Activated CD8-positive, alpha-beta memory T cell treated with anti-CD3 and anti-CD28 coated beads, Interleukin-2, amount 50 U/mL, for 24 hours (primary cell): ENCODE measurements around the gene USO1.
"Not testable (repeated sequence)": the region's sequence is repeated elsewhere in the genome, so short reads cannot be mapped to it uniquely, and the experiment has no call there.

ENCODE experiments used
- DNase-seq: peaks from one replicate; pipeline ENCODE4 v3.0.0-alpha.2; 2020; ENCODE audit errors: extremely low read depth

The USO1 gene

GRCh38 chr4:75724066-75724866, at the start of gene USO1:
Gene USO1 (plus strand): TSS chr4:75724577. CDS start chr4:75724820, 243 bp downstream.
- peak; percentile 98 for DNase-seq

GRCh38 chr4:75675004-75675531, 49.3 kb upstream of the USO1 start:
- no peak for DNase-seq

GRCh38 chr4:75678473-75678872, 45.9 kb upstream of the USO1 start:
- no peak for DNase-seq

GRCh38 chr4:75678965-75679364, 45.4 kb upstream of the USO1 start:
- no peak for DNase-seq

GRCh38 chr4:75679876-75680575, 44.4 kb upstream of the USO1 start:
- no peak for DNase-seq

- no peak for DNase-seq
These were observed 40.8 kb upstream of the USO1 start for GRCh38 chr4:75683482-75684155.

GRCh38 chr4:75685546-75686189, 38.7 kb upstream of the USO1 start:
- no peak for DNase-seq

GRCh38 chr4:75686346-75686745, 38.0 kb upstream of the USO1 start:
- no peak for DNase-seq

- DNase-seq = not testable (repeated sequence)
These were observed 37.3 kb upstream of the USO1 start for GRCh38 chr4:75687125-75687524.

- DNase-seq = not testable (repeated sequence)
These were observed 32.3 kb upstream of the USO1 start for GRCh38 chr4:75692066-75692465.

- DNase-seq = no peak
These were observed 28.3 kb upstream of the USO1 start for GRCh38 chr4:75696071-75696470.

GRCh38 chr4:75696581-75696980, 27.8 kb upstream of the USO1 start:
- no peak for DNase-seq

- no peak for DNase-seq
These were observed 26.0 kb upstream of the USO1 start for GRCh38 chr4:75698162-75698962.

GRCh38 chr4:75698963-75699228, 25.5 kb upstream of the USO1 start:
- DNase-seq = no peak

- no peak for DNase-seq
These were observed 25.1 kb upstream of the USO1 start for GRCh38 chr4:75699299-75699698.

- no peak for DNase-seq
These were observed 21.4 kb upstream of the USO1 start for GRCh38 chr4:75702919-75703411.

GRCh38 chr4:75705198-75705977, 19.0 kb upstream of the USO1 start:
- no peak for DNase-seq

GRCh38 chr4:75708218-75708691, 16.1 kb upstream of the USO1 start:
- DNase-seq = no peak

- no peak for DNase-seq
These were observed 14.1 kb upstream of the USO1 start for GRCh38 chr4:75710246-75710645.

GRCh38 chr4:75714011-75714410, 10.4 kb upstream of the USO1 start:
- DNase-seq = no peak
